HG03575 (cell line): ENCODE data around the gene INPP5D.
"Not testable (repeated sequence)": the region's sequence is repeated elsewhere in the genome, so short reads cannot be mapped to it uniquely, and the experiment has no call there.

Experiments
- ATAC-seq: cut with Tn5 transposase; IDR thresholded peaks from one replicate; pipeline ENCODE4 v1.9.1; 2021; ENCODE audit not compliant: unreplicated experiment, insufficient number of reproducible peaks, low FRiP score; ENCODE audit errors: extremely low read depth

The INPP5D gene

GRCh38 chr2:233085037-233085838 lies 25.1 kb downstream of the INPP5D start:
- ATAC-seq, result no peak

GRCh38 chr2:233085839-233086150 lies 25.7 kb downstream of the INPP5D start:
- no peak for ATAC-seq

GRCh38 chr2:233087713-233088112 lies 27.6 kb downstream of the INPP5D start:
- no peak for ATAC-seq

GRCh38 chr2:233088972-233089345 lies 28.8 kb downstream of the INPP5D start:
- ATAC-seq, result no peak

GRCh38 chr2:233089851-233090250 lies 29.7 kb downstream of the INPP5D start:
- no peak for ATAC-seq

GRCh38 chr2:233090879-233091278 lies 30.7 kb downstream of the INPP5D start:
- ATAC-seq, result no peak

- no peak for ATAC-seq
Measured at GRCh38 chr2:233091595-233092375, 31.6 kb downstream of the INPP5D start.

- ATAC-seq, result no peak
Measured at GRCh38 chr2:233092432-233093165, 32.5 kb downstream of the INPP5D start.

- ATAC-seq, result no peak
Measured at GRCh38 chr2:233093166-233093448, 33.0 kb downstream of the INPP5D start.

GRCh38 chr2:233093721-233094120 lies 33.6 kb downstream of the INPP5D start:
- no peak for ATAC-seq

- no peak for ATAC-seq
Measured at GRCh38 chr2:233094614-233095013, 34.5 kb downstream of the INPP5D start.

- ATAC-seq, result no peak
Measured at GRCh38 chr2:233096006-233096405, 35.9 kb downstream of the INPP5D start.

- ATAC-seq, result no peak
Measured at GRCh38 chr2:233098618-233099017, 38.5 kb downstream of the INPP5D start.

GRCh38 chr2:233099820-233100191 lies 39.7 kb downstream of the INPP5D start:
- ATAC-seq, result not testable (repeated sequence)

GRCh38 chr2:233100192-233100998 lies 40.3 kb downstream of the INPP5D start:
- ATAC-seq, result peak; percentile 57

- ATAC-seq, result no peak
Measured at GRCh38 chr2:233101141-233101540, 41.0 kb downstream of the INPP5D start.

GRCh38 chr2:233101816-233102215 lies 41.7 kb downstream of the INPP5D start:
- ATAC-seq, result no peak

GRCh38 chr2:233105156-233105895 lies 45.2 kb downstream of the INPP5D start:
- ATAC-seq, result no peak

GRCh38 chr2:233105930-233106329 lies 45.8 kb downstream of the INPP5D start:
- ATAC-seq, result no peak
